ENCODE results near the gene TRPM7. TPM values are rescaled to one million over a fixed set of nuclear protein-coding genes. Genes with fewer than 3 reads are reported as not detected.

The TRPM7 gene
- total RNA-seq, 3 donors from 2014 or later (not counting 1 experiment from before 2014, with no cell fraction given) = 41.8 to 54.4 (median 50.9) TPM

DNA sequence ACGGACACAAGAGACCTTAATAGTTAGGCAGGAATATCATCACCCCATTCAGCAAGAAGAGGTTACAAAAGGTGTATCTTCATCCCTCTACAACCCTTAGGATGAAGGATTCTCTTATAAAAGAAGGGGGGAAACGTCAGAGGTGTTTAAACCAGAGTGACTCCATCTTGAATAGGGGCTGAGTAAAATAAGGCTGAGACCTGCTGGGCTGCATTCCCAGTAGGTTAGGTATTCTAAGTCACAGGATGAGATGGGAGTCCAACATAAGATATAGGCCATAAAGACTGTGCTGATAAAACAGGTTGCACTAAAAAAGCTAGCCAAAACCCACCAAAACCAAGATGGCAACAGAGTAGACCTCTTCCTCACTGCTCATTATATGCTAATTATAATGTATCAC lies 16.5 kb downstream of the TRPM7 start:
- H3K36me3 ChIP-seq (ENCODE audit: control insufficient read depth, insufficient read depth, low read length) = peaks cover 3% of the 10 kb centered on the region
- no peaks in the 10 kb centered on the region for H3K27me3 Mint-ChIP-seq (ENCODE audit: low read depth in 2 of 2)
- ATAC-seq = no peak
- intact Hi-C loops (cut with micrococcal nuclease) = no loop called here
- H3K4me1 Mint-ChIP-seq = peaks cover 26 to 31% of the 10 kb centered on the region in 2 donors
- no peak overlapping the region for H3K27ac Mint-ChIP-seq
- H3K27ac ChIP-seq (ENCODE audit: low read length) = no peak overlapping the region
- H3K9me3 ChIP-seq (ENCODE audit: control insufficient read depth, insufficient read depth, low read length) = no peaks in the 10 kb centered on the region
- DNase-seq = no peak
- H3K4me3 Mint-ChIP-seq = no peak overlapping the region
- TF ChIP-seq, protein P1, sequence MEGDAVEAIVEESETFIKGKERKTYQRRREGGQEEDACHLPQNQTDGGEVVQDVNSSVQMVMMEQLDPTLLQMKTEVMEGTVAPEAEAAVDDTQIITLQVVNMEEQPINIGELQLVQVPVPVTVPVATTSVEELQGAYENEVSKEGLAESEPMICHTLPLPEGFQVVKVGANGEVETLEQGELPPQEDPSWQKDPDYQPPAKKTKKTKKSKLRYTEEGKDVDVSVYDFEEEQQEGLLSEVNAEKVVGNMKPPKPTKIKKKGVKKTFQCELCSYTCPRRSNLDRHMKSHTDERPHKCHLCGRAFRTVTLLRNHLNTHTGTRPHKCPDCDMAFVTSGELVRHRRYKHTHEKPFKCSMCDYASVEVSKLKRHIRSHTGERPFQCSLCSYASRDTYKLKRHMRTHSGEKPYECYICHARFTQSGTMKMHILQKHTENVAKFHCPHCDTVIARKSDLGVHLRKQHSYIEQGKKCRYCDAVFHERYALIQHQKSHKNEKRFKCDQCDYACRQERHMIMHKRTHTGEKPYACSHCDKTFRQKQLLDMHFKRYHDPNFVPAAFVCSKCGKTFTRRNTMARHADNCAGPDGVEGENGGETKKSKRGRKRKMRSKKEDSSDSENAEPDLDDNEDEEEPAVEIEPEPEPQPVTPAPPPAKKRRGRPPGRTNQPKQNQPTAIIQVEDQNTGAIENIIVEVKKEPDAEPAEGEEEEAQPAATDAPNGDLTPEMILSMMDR (IDR thresholded peaks at IDR 0.05) = no peak
- no peaks in the 10 kb centered on the region for H3K9me3 Mint-ChIP-seq
- no peaks in the 10 kb centered on the region for H3K4me1 ChIP-seq (ENCODE audit: control insufficient read depth, insufficient read depth, low read length)
- H3K4me3 ChIP-seq (ENCODE audit: low read length) = no peak overlapping the region
- WGBS (ENCODE audit: insufficient coverage) = 69% methylated on average over 1 of the region's 2 CpGs
- no peaks in the 10 kb centered on the region for H3K36me3 Mint-ChIP-seq
- H3K27me3 ChIP-seq (ENCODE audit: control insufficient read depth, insufficient read depth, low read length) = no peaks in the 10 kb centered on the region

DNA sequence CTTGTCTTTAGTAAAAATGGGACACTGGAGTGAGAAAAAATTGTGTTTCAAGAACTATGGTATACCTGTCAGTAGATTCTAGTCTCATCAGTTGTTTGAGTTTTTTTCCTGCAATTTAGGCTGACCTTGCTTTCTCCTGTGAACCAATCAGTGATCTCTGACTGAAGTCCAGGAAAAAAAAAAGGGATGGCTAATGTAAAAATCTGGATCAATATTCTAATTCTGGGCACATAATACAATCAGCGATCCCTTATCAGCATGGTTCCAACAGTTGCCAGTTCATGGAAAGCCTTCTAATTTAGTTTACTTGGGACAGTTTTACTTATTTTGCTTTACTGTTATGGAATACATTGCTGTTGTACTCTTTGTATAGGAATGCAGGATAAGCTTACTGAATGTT lies 17.0 kb downstream of the TRPM7 start:
- H3K36me3 ChIP-seq (ENCODE audit: control insufficient read depth, insufficient read depth, low read length) = peaks cover 3% of the 10 kb centered on the region
- DNase-seq (no peak), ATAC-seq (no peak)
- no peaks in the 10 kb centered on the region for H3K9me3 Mint-ChIP-seq
- H3K27ac ChIP-seq (ENCODE audit: low read length) = no peak overlapping the region
- TF ChIP-seq, protein P1 (IDR thresholded peaks at IDR 0.05) = no peak
- H3K4me3 ChIP-seq (ENCODE audit: low read length) = no peak overlapping the region
- H3K36me3 Mint-ChIP-seq = no peaks in the 10 kb centered on the region
- H3K4me3 Mint-ChIP-seq = no peak overlapping the region
- no peaks in the 10 kb centered on the region for H3K27me3 ChIP-seq (ENCODE audit: control insufficient read depth, insufficient read depth, low read length)
- H3K27me3 Mint-ChIP-seq (ENCODE audit: low read depth in 2 of 2) = no peaks in the 10 kb centered on the region
- intact Hi-C loops (cut with micrococcal nuclease) = no loop called here
- peaks cover 26 to 31% of the 10 kb centered on the region in 2 donors for H3K4me1 Mint-ChIP-seq
- H3K9me3 ChIP-seq (ENCODE audit: control insufficient read depth, insufficient read depth, low read length) = no peaks in the 10 kb centered on the region
- 100% methylated on average over 1 of the region's 1 CpG for WGBS (ENCODE audit: insufficient coverage)
- no peaks in the 10 kb centered on the region for H3K4me1 ChIP-seq (ENCODE audit: control insufficient read depth, insufficient read depth, low read length)
- no peak overlapping the region for H3K27ac Mint-ChIP-seq

DNA sequence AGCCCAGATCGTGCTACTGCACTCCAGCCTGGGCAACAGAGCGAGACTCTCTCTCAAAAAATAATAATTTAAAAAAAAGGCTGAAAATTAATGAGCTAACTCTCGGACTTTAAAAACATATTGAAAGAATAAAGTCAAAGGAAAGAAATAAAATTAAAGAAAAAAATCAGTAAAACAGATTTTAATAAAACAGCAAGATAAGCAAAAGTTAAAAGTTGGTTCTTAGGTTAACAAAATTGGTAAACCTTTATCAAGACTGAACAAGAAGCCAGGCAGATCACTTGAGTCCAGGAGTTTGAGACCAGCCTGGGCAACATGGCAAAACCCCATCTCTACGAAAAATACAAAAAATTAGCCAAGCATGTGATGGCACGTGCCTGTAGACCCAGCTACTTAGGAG lies 20.7 kb downstream of the TRPM7 start:
- H3K4me3 Mint-ChIP-seq = no peak overlapping the region
- TF ChIP-seq, protein P1 (IDR thresholded peaks at IDR 0.05) = no peak
- peaks cover 20 to 32% of the 10 kb centered on the region in 2 donors for H3K4me1 Mint-ChIP-seq
- no peaks in the 10 kb centered on the region for H3K36me3 Mint-ChIP-seq
- no peaks in the 10 kb centered on the region for H3K9me3 Mint-ChIP-seq
- H3K27me3 Mint-ChIP-seq (ENCODE audit: low read depth in 2 of 2) = no peaks in the 10 kb centered on the region
- ATAC-seq (no peak), DNase-seq (no peak)
- peak overlapping the region in 1 of 2 donors; percentile 19 for H3K27ac Mint-ChIP-seq
- Histone ChIP-seq H3K4me1 (ENCODE audit: control insufficient read depth, insufficient read depth, low read length) (no peaks in the 10 kb centered on the region), H3K36me3 (ENCODE audit: control insufficient read depth, insufficient read depth, low read length) (peaks cover 8% of the 10 kb centered on the region), H3K4me3 (ENCODE audit: low read length) (no peak overlapping the region), H3K27me3 (ENCODE audit: control insufficient read depth, insufficient read depth, low read length) (no peaks in the 10 kb centered on the region), H3K27ac (ENCODE audit: low read length) (no peak overlapping the region), H3K9me3 (ENCODE audit: control insufficient read depth, insufficient read depth, low read length) (no peaks in the 10 kb centered on the region)
- 92% methylated on average over 3 of the region's 5 CpGs for WGBS (ENCODE audit: insufficient coverage)
- intact Hi-C loops (cut with micrococcal nuclease) = no loop called here

DNA sequence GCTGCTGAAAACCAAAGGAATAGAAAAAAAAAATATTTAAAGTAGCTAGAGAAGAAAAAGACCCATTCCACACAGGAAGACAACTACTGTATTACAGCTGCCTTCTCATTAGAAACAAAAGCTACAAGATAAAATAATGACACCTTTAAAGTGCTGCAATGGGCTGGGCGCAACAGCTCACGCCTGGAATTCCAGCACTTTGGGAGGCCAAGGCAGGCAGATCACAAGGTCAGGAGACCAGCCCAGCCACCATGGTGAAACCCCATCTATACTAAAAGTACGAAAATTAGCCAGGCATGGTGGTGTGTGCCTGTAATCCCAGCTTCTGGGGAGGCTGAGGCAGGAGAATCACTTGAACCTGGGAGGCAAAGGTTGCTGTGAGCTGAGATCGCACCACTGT lies 31.0 kb downstream of the TRPM7 start:
- DNase-seq = no peak
- no peaks in the 10 kb centered on the region for H3K36me3 Mint-ChIP-seq
- 90% methylated on average over 4 of the region's 4 CpGs for WGBS (ENCODE audit: insufficient coverage)
- H3K4me1 ChIP-seq (ENCODE audit: control insufficient read depth, insufficient read depth, low read length) = no peaks in the 10 kb centered on the region
- TF ChIP-seq, protein P1 (IDR thresholded peaks at IDR 0.05) = no peak
- no peaks in the 10 kb centered on the region for H3K9me3 Mint-ChIP-seq
- H3K4me3 Mint-ChIP-seq = no peak overlapping the region
- no peak overlapping the region for H3K4me3 ChIP-seq (ENCODE audit: low read length)
- H3K27ac Mint-ChIP-seq = peak overlapping the region in 1 of 2 donors; percentile 2
- no peaks in the 10 kb centered on the region for H3K27me3 ChIP-seq (ENCODE audit: control insufficient read depth, insufficient read depth, low read length)
- H3K27ac ChIP-seq (ENCODE audit: low read length) = no peak overlapping the region
- ATAC-seq = no peak
- intact Hi-C loops (cut with micrococcal nuclease) = no loop called here
- peaks cover 45% of the 10 kb centered on the region for H3K36me3 ChIP-seq (ENCODE audit: control insufficient read depth, insufficient read depth, low read length)
- no peaks in the 10 kb centered on the region for H3K27me3 Mint-ChIP-seq (ENCODE audit: low read depth in 2 of 2)
- H3K9me3 ChIP-seq (ENCODE audit: control insufficient read depth, insufficient read depth, low read length) = no peaks in the 10 kb centered on the region
- peaks cover 0 to 6% of the 10 kb centered on the region in 2 donors for H3K4me1 Mint-ChIP-seq
